T-helper 17 cell (primary cell): ENCODE measurements around the gene SERF1B. TPM values are rescaled to one million over a fixed set of nuclear protein-coding genes. Genes with fewer than 3 reads are reported as not detected.
"Not testable (repeated sequence)": the region's sequence is repeated elsewhere in the genome, so short reads cannot be mapped to it uniquely, and the experiment has no call there.

Experiments used
- ATAC-seq: fragments of 150-1000 bp; cut with Tn5 transposase; 2 replicates; pipeline ENCODE4 v1.10.0; 2021; ENCODE audit warnings: mild to moderate bottlenecking, moderate library complexity
- DNase-seq, 3 donors: peaks; one replicate each; pipeline versions ENCODE4 v3.0.0 to v3.0.0-alpha.2; 2020 to 2021
- H3K9me3 ChIP-seq: one replicate; pipeline ENCODE4 v1.7.0; 2013; ENCODE audit warnings: low read length, mild to moderate bottlenecking; ENCODE audit not compliant: control insufficient read depth, poor library complexity, severe bottlenecking
- H3K27ac Mint-ChIP-seq: one replicate; pipeline ENCODE4 v1.8.0; 2022; ENCODE audit warnings: mild to moderate bottlenecking, moderate library complexity, mixed read lengths
- H3K27me3 Mint-ChIP-seq: one replicate; pipeline ENCODE4 v1.8.0; 2022; ENCODE audit warnings: mixed read lengths
- H3K36me3 Mint-ChIP-seq: one replicate; pipeline ENCODE4 v1.8.0; 2022; ENCODE audit warnings: low read depth, mixed read lengths
- H3K4me1 Mint-ChIP-seq: one replicate; pipeline ENCODE4 v1.8.0; 2022; ENCODE audit warnings: mild to moderate bottlenecking, mixed read lengths
- H3K4me3 Mint-ChIP-seq: one replicate; pipeline ENCODE4 v1.8.0; 2022; ENCODE audit warnings: mild to moderate bottlenecking, moderate library complexity, mixed read lengths
- total RNA-seq, 4 donors: library from RNA in 2 of 4; stranded (reverse) in 2 of 4; gene quantifications; one replicate each; pipeline ENCODE4 v1.2.3 and lab custom pipeline; 2022 to 2026

Gene SERF1B
- total RNA-seq (10 to 100 TPM; 23.4 to 26.2 TPM), total RNA-seq (lab: John Stamatoyannopoulos, UW) (0.81 to 1.7 reads per million in 2 donors)

GRCh38 chr5:70025106-70025844 lies at the start of gene SERF1B:
Gene SERF1B, plus strand, starts transcription at chr5:70025251. Its CDS starts 201 bp downstream, at chr5:70025452.
- not testable (repeated sequence) for H3K4me1 Mint-ChIP-seq, DNase-seq, H3K9me3 ChIP-seq, H3K36me3 Mint-ChIP-seq, H3K4me3 Mint-ChIP-seq, H3K27ac Mint-ChIP-seq, H3K27me3 Mint-ChIP-seq
- peak; percentile 90 for ATAC-seq

- H3K4me3 Mint-ChIP-seq, H3K27ac Mint-ChIP-seq, H3K4me1 Mint-ChIP-seq, H3K9me3 ChIP-seq, H3K36me3 Mint-ChIP-seq, ATAC-seq, H3K27me3 Mint-ChIP-seq, DNase-seq: not testable (repeated sequence)
Observed at GRCh38 chr5:69991713-69992112, 33.3 kb upstream of the SERF1B start.

DNA sequence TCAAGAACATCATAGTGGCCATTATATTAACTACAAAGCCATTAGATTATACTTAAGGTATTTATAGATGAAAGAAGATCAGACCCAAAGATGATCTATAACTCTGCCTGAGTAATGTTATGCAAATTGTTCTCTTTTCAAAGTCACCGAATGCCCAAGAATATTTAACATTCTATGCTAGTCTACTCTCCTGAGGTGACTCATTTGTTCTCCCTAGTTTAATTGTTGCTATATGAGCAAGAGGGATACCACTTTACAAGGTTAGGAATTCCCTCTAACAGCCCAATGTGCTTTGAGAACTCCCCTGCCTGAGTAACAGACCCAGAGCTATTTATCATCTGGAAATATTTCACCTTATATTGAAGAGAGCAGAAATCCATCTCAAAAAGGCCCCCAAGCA lies 29.5 kb upstream of the SERF1B start:
- H3K4me3 Mint-ChIP-seq, H3K36me3 Mint-ChIP-seq, DNase-seq, H3K4me1 Mint-ChIP-seq, ATAC-seq, H3K27ac Mint-ChIP-seq, H3K9me3 ChIP-seq, H3K27me3 Mint-ChIP-seq: not testable (repeated sequence)

DNA sequence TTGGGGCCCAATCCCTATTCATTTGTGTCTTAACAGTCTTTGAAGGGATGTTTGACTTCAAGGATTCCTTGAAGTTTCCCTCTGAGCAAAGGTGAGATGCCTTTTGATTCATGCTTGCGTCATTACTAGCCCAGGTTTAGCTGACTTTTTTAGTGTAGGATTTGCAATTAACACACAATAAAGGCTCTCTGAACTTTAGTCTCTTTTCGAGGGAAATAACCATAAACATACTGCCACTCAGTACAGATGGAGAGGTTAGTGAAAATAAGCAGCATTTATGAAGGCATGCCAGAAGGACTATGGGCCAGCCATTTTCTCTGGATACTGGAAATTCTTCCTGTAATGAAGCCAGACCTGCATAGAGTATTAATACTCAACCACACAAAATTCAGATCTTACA lies 4.4 kb upstream of the SERF1B start:
- ATAC-seq, H3K36me3 Mint-ChIP-seq, DNase-seq, H3K27me3 Mint-ChIP-seq, H3K27ac Mint-ChIP-seq, H3K4me3 Mint-ChIP-seq, H3K9me3 ChIP-seq, H3K4me1 Mint-ChIP-seq: not testable (repeated sequence)

- H3K9me3 ChIP-seq, DNase-seq, H3K36me3 Mint-ChIP-seq, H3K4me3 Mint-ChIP-seq, H3K27me3 Mint-ChIP-seq, H3K27ac Mint-ChIP-seq, H3K4me1 Mint-ChIP-seq: not testable (repeated sequence)
- peak; percentile 26 for ATAC-seq
Observed at GRCh38 chr5:70025845-70026145, 744 bp downstream of the SERF1B start.

DNA sequence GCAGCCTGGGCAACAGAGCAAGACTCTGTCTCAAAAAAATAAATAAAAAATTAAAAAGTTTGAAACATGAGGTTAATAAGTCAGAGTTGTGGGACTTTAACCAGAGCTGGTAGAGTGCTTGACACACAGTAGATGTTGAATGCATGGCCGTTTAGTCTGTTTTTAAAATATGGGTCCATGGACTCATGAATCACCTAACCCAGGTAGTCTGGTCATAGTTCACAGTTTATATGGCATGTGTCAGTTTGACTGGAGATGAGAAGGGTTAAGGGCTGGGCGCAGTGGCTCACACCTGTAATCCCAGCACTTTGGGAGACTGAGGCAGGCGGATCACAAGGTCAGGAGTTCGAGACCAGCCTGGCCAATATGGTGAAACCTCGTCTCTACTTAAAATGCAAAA lies 6.2 kb downstream of the SERF1B start:
- DNase-seq, H3K4me3 Mint-ChIP-seq: not testable (repeated sequence)

DNA sequence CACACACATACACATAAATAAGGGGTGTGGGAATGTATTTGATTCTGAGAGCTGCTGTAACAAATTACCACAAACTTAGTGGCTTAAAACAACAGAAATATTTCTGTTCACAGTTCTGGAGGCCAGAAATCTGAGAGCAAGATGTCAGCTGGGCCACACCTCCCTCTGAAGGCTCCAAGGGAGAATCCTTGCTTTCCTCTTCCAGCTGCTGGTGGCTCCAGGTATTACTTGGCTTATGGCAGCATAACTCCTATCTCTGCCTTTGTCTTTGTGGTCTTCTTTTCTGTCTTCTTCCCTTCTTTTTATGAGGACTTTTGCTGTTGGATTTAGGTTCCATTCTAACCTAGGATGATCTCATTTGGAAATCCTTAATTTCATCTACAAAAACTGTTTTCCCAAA lies 16.4 kb downstream of the SERF1B start:
- not testable (repeated sequence) for H3K27me3 Mint-ChIP-seq, H3K4me1 Mint-ChIP-seq, ATAC-seq, H3K4me3 Mint-ChIP-seq, H3K36me3 Mint-ChIP-seq, H3K9me3 ChIP-seq, H3K27ac Mint-ChIP-seq, DNase-seq

More for the DNA sequence above, 6.2 kb downstream of the SERF1B start:
- ATAC-seq, H3K27ac Mint-ChIP-seq, H3K27me3 Mint-ChIP-seq, H3K4me1 Mint-ChIP-seq, H3K9me3 ChIP-seq, H3K36me3 Mint-ChIP-seq: not testable (repeated sequence)

- not testable (repeated sequence) for H3K36me3 Mint-ChIP-seq, H3K4me3 Mint-ChIP-seq, H3K27ac Mint-ChIP-seq, H3K27me3 Mint-ChIP-seq, H3K9me3 ChIP-seq, DNase-seq, H3K4me1 Mint-ChIP-seq
- ATAC-seq, result peak; percentile 51
Observed at GRCh38 chr5:70049790-70050142, 24.7 kb downstream of the SERF1B start.

GRCh38 chr5:70056289-70056942 lies 31.4 kb downstream of the SERF1B start:
- not testable (repeated sequence) for H3K4me1 Mint-ChIP-seq, H3K27me3 Mint-ChIP-seq, ATAC-seq, H3K4me3 Mint-ChIP-seq, H3K27ac Mint-ChIP-seq, H3K36me3 Mint-ChIP-seq, H3K9me3 ChIP-seq, DNase-seq

DNA sequence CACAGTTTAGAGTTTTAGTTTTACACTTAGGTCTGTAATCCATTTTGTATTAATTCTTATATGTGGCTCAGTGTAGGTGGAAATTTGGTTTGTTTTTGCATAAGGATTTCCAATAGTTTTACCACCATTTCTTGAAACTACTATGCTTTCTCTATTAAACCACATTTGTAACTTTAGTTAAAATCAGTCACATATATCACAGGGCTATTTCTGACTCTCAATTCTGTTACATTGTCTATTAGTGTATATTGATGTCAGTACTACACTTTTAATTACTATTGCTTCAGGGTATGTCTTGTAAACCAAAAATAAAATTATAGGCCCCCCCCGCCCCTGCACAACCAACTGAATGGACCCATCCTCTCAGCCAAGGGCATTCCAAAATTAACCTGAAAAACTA lies 32.1 kb downstream of the SERF1B start:
- H3K4me3 Mint-ChIP-seq, H3K4me1 Mint-ChIP-seq: not testable (repeated sequence)

GRCh38 chr5:70077632-70078031 lies 52.6 kb downstream of the SERF1B start:
- not testable (repeated sequence) for ATAC-seq, H3K27me3 Mint-ChIP-seq, DNase-seq, H3K9me3 ChIP-seq, H3K36me3 Mint-ChIP-seq, H3K4me3 Mint-ChIP-seq, H3K27ac Mint-ChIP-seq, H3K4me1 Mint-ChIP-seq

More for the DNA sequence above, 32.1 kb downstream of the SERF1B start:
- not testable (repeated sequence) for DNase-seq, H3K9me3 ChIP-seq, H3K27me3 Mint-ChIP-seq, H3K27ac Mint-ChIP-seq, ATAC-seq, H3K36me3 Mint-ChIP-seq

DNA sequence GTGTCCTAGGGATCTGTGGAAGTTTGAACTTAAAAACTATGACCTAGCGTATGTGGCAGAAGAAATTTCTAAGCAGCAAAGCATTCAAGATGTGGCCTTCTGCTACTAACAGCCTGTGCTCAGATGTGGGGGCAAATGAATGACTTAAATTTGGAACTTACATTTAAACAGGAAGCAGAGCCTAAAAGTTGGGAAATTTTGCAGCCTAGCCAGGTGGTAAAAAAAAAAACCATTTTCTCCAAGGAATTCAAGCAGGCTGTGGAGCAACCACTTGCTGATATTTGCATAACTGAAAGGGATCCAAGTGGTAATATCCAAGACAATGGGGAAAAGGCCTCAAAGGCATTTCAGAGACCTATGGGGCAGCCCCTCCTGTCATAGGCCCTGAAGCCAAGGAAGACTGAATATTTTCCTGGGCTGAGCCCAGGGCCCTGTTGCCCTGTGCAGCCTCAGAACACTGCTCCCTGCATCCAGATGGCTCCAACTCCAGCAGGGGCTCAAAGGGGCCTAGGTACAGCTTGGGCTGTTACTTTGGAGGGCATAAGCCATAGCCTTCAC lies 63.9 kb downstream of the SERF1B start:
- H3K9me3 ChIP-seq, ATAC-seq, H3K36me3 Mint-ChIP-seq, H3K27ac Mint-ChIP-seq, H3K4me3 Mint-ChIP-seq, H3K27me3 Mint-ChIP-seq, H3K4me1 Mint-ChIP-seq, DNase-seq: not testable (repeated sequence)

DNA sequence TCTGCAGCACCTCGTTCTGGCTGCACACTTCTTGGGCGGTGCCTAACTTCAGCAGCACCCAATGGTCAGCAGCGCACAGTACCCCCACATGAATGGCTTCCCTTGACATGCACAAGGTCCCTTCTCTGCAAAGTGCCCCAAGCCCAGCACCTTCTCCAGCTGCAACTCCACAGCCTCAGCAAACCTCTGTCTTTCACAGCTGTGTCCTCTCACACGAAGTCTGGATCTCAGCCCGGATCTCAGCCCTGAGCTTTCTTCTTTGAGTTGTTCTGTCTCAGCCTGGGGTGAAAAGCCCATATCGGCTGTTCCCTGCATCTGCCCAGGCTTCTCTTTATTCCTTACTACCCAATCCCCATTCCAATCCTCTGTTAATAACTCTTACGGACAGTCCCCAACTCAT lies 66.7 kb downstream of the SERF1B start:
- H3K27ac Mint-ChIP-seq, H3K27me3 Mint-ChIP-seq, H3K4me1 Mint-ChIP-seq, H3K36me3 Mint-ChIP-seq, H3K9me3 ChIP-seq, ATAC-seq, DNase-seq, H3K4me3 Mint-ChIP-seq: not testable (repeated sequence)
